Renal cortex interstitium (tissue), 11 donors: ENCODE measurements around the gene SUSD5. TPM values are rescaled to one million over a fixed set of nuclear protein-coding genes. Genes with fewer than 3 reads are reported as not detected.
"Not testable (repeated sequence)": the region's sequence is repeated elsewhere in the genome, so short reads cannot be mapped to it uniquely, and the experiment has no call there.

Experiments
- DNase-seq, 11 donors: peaks; one replicate each; pipeline ENCODE4 v3.0.0-alpha.2; 2013; ENCODE audit warnings: low read depth in 9 of 11, low spot score in 4 of 11; ENCODE audit errors: extremely low read depth in 1 of 11
- polyA plus RNA-seq, 3 donors: library from polyadenylated mRNA; unstranded; fragments of 120-200 nt; gene quantifications; one replicate each; pipeline ENCODE4 v1.2.1, GENCODE V29; 2013; ENCODE audit not compliant: insufficient read length in 3 of 3

The SUSD5 gene
- polyA plus RNA-seq, 3 donors: 4.0 to 5.9 (median 5.3) TPM

- peak in 7 of 11 donors; percentile 37 to 69 (median 61) for DNase-seq
These were observed 87.1 kb downstream of the SUSD5 start for GRCh38 chr3:33131331-33132018.

GRCh38 chr3:33130144-33130543 lies 88.5 kb downstream of the SUSD5 start:
- no peak for DNase-seq

GRCh38 chr3:33128706-33129105 lies 89.9 kb downstream of the SUSD5 start:
- DNase-seq: no peak

- no peak for DNase-seq
These were observed 92.8 kb downstream of the SUSD5 start for GRCh38 chr3:33125840-33126239.

GRCh38 chr3:33124638-33125037 lies 94.0 kb downstream of the SUSD5 start:
- DNase-seq: no peak

- DNase-seq: no peak
These were observed 95.6 kb downstream of the SUSD5 start for GRCh38 chr3:33122991-33123390.

GRCh38 chr3:33119891-33120290 lies 98.7 kb downstream of the SUSD5 start:
- DNase-seq: no peak

GRCh38 chr3:33117461-33117860 lies 101.1 kb downstream of the SUSD5 start:
- no peak for DNase-seq

- DNase-seq: peak in 3 of 11 donors; percentile 12 to 33 (median 32)
These were observed 103.4 kb downstream of the SUSD5 start for GRCh38 chr3:33115024-33115768.

GRCh38 chr3:33114622-33115023 lies 104.0 kb downstream of the SUSD5 start:
- no peak for DNase-seq

- DNase-seq: peak in 10 of 11 donors; percentile 67 to 85 (median 84)
These were observed 104.6 kb downstream of the SUSD5 start, which contains the start of gene CRTAP for GRCh38 chr3:33113772-33114621. TSS of gene CRTAP (plus strand) at chr3:33114014. CDS start at chr3:33114078, 64 bp downstream.

- no peak for DNase-seq
These were observed 107.0 kb downstream of the SUSD5 start for GRCh38 chr3:33111581-33111980.

GRCh38 chr3:33106854-33107253 lies 111.8 kb downstream of the SUSD5 start:
- DNase-seq: not testable (repeated sequence)

- DNase-seq: no peak
These were observed 113.2 kb downstream of the SUSD5 start for GRCh38 chr3:33105341-33105948.

GRCh38 chr3:33104803-33105202 lies 113.8 kb downstream of the SUSD5 start:
- no peak for DNase-seq

- no peak for DNase-seq
These were observed 115.1 kb downstream of the SUSD5 start for GRCh38 chr3:33103480-33103879.

GRCh38 chr3:33103034-33103433 lies 115.6 kb downstream of the SUSD5 start:
- no peak for DNase-seq

GRCh38 chr3:33100229-33100628 lies 118.4 kb downstream of the SUSD5 start:
- no peak for DNase-seq
